Esophagus (tissue), 2 donors: ENCODE data around the gene SLIT3. TPM values are rescaled to one million over a fixed set of nuclear protein-coding genes. Genes with fewer than 3 reads are reported as not detected.

Experiments
- H3K27ac ChIP-seq, 2 donors: one replicate each; pipeline ENCODE4 v1.5.1; 2013; ENCODE audit warnings: low read depth in 2 of 2, mild to moderate bottlenecking in 2 of 2, inconsistent platforms in 1 of 2, low read length in 1 of 2, moderate library complexity in 1 of 2
- H3K27me3 ChIP-seq, 2 donors: one replicate each; pipeline ENCODE4 v1.6.1; 2013; ENCODE audit warnings: low read length in 2 of 2, control low read depth in 1 of 2, mild to moderate bottlenecking in 1 of 2; ENCODE audit not compliant: insufficient read depth in 2 of 2, control insufficient read depth in 1 of 2
- H3K36me3 ChIP-seq, 2 donors: one replicate each; pipeline ENCODE4 v1.6.1; 2013; ENCODE audit warnings: low read length in 1 of 2; ENCODE audit not compliant: control insufficient read depth in 2 of 2, insufficient read depth in 2 of 2
- H3K4me1 ChIP-seq, 2 donors: one replicate each; pipeline ENCODE4 v1.6.1; 2013; ENCODE audit warnings: low read length in 1 of 2; ENCODE audit not compliant: control insufficient read depth in 2 of 2, insufficient read depth in 2 of 2
- H3K4me3 ChIP-seq, 2 donors: one replicate each; pipeline ENCODE4 v1.5.1; 2013; ENCODE audit warnings: low read length in 2 of 2, mild to moderate bottlenecking in 2 of 2, low read depth in 1 of 2, moderate library complexity in 1 of 2
- H3K9me3 ChIP-seq, 2 donors: one replicate each; pipeline ENCODE4 v1.6.1; 2013; ENCODE audit warnings: mild to moderate bottlenecking in 2 of 2, low read depth in 1 of 2, low read length in 1 of 2, moderate library complexity in 1 of 2; ENCODE audit not compliant: control insufficient read depth in 2 of 2, insufficient read depth in 1 of 2
- WGBS, 2 donors: extraction: QIAGEN DNeasy Blood & Tissue Kit; methylation state at CpG; one replicate each; pipeline ENCODE4 v1.1.7; 2013; 5-methylcytosine and 5-hydroxymethylcytosine counted together
- polyA plus RNA-seq, 2 donors: library from polyadenylated mRNA; stranded (reverse); fragments of 200-250 nt; gene quantifications; one replicate each; pipeline ENCODE4 v1.2.3, GENCODE V29; 2013
- donor health status: healthy with polysubstance abuse.
- donor health status: Bipolar disorder and iron deficiency.

The SLIT3 gene
- polyA plus RNA-seq, 2 donors, result 0.53 to 2.0 TPM

DNA sequence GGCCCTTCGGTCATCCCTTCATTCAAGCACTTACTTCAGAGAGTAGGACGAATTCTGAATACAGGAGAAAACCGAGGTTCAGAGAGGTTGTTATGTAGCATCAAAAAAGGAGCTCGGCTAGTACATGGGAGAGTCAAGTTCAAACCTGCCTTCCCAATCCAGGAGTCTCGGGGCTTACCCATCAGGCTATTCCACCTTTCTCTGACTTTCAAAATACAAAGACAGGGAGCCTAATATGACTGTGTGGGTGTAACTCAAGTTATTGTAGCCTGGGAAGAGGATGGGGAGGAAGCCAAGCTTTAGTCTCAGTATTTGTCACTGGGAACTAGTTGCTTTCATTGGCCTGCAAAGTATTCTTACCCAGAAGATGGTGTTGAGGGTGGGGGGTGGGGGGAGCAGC, 447.0 kb downstream of the SLIT3 start:
- H3K4me1 ChIP-seq, result no peaks in the 10 kb centered on the region
- WGBS, 2 donors, result 60 to 69% methylated on average over 5 of the region's 5 CpGs
- H3K27me3 ChIP-seq, result no peaks in the 10 kb centered on the region
- H3K9me3 ChIP-seq, result no peaks in the 10 kb centered on the region
- no peaks in the 10 kb centered on the region for H3K36me3 ChIP-seq
- no peak overlapping the region for H3K27ac ChIP-seq
- no peak overlapping the region for H3K4me3 ChIP-seq

- Histone ChIP-seq H3K4me3 (no peak overlapping the region), H3K4me1 (no peaks in the 10 kb centered on the region), H3K27me3 (no peaks in the 10 kb centered on the region), H3K36me3 (no peaks in the 10 kb centered on the region), H3K27ac (no peak overlapping the region), H3K9me3 (no peaks in the 10 kb centered on the region)
- 55 to 64% methylated on average over 4 of the region's 4 CpGs for WGBS, 2 donors
These were observed 448.6 kb downstream of the SLIT3 start for GRCh38 chr5:168852329-168852728.

DNA sequence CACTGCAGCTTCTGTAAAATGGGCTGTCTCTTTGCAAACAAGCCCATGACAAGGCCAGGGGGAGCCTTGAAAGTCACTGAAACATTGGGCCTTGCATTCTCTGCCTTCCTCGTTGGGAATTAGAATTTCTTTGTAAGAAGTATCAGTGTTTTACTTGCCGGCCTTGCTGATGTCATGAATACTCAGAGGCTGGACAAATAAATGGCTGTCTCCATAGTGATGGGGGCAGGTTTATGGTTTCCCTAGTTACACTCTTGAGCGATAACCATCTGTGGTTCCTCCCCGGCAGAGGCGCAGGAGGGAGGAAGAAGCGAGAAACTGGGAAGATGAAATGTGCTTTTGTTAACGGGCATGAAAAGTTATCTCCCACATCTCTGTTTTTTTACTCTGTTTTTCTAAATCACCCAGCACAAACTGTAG, 449.0 kb downstream of the SLIT3 start:
- WGBS, 2 donors, result 43 to 61% methylated on average over 7 of the region's 7 CpGs
- Histone ChIP-seq H3K27me3 (no peaks in the 10 kb centered on the region), H3K27ac (no peak overlapping the region)

DNA sequence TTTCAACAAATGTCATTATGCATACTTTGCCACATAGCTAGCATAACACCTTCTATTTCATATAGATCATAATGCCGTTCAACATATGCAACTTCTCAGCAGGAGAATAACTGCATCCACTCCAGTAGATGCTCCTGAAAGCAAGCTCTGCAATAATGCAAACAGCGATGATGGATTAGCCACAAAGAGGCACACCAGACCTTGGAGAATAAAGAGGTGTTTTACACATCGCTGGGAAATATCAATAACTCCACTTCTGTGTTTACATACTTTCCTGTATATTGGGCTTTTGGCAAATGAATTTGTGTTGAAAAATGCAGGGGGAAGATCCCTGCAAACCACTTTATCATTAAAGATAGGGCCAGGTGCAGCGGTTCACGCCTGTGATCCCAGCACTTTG, 450.3 kb downstream of the SLIT3 start:
- H3K27me3 ChIP-seq, result no peaks in the 10 kb centered on the region
- WGBS, 2 donors, result 61 to 81% methylated on average over 5 of the region's 5 CpGs
- H3K27ac ChIP-seq, result no peak overlapping the region
- no peaks in the 10 kb centered on the region for H3K4me1 ChIP-seq
- no peaks in the 10 kb centered on the region for H3K36me3 ChIP-seq
- H3K9me3 ChIP-seq, result no peaks in the 10 kb centered on the region
- H3K4me3 ChIP-seq, result no peak overlapping the region

More for the DNA sequence above, 449.0 kb downstream of the SLIT3 start:
- H3K36me3 ChIP-seq, result no peaks in the 10 kb centered on the region
- H3K4me3 ChIP-seq, result no peak overlapping the region
- H3K9me3 ChIP-seq, result no peaks in the 10 kb centered on the region
- H3K4me1 ChIP-seq, result no peaks in the 10 kb centered on the region

DNA sequence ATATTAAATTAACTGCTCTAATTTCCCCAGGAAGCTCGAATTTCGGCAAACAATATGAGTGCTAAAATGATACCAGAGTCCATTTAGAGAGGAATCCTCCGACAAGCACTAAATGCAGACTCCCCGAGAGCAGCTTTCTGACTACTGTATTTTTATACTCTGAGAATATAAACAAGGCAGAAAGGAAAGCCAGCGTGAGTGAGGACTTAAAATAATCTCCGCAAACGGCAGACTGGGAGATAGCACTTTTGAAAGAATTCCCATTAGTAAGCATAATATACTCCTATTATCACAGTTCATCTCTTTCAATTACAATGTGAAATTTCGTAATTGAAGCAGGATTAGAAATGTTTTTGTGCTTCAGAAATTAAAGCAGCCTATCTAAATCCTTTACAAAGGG, 452.4 kb downstream of the SLIT3 start:
- no peaks in the 10 kb centered on the region for H3K4me1 ChIP-seq
- no peaks in the 10 kb centered on the region for H3K9me3 ChIP-seq
- H3K36me3 ChIP-seq, result no peaks in the 10 kb centered on the region
- H3K27me3 ChIP-seq, result no peaks in the 10 kb centered on the region
- no peak overlapping the region for H3K27ac ChIP-seq
- 76 to 77% methylated on average over 8 of the region's 8 CpGs for WGBS, 2 donors
- H3K4me3 ChIP-seq, result no peak overlapping the region

DNA sequence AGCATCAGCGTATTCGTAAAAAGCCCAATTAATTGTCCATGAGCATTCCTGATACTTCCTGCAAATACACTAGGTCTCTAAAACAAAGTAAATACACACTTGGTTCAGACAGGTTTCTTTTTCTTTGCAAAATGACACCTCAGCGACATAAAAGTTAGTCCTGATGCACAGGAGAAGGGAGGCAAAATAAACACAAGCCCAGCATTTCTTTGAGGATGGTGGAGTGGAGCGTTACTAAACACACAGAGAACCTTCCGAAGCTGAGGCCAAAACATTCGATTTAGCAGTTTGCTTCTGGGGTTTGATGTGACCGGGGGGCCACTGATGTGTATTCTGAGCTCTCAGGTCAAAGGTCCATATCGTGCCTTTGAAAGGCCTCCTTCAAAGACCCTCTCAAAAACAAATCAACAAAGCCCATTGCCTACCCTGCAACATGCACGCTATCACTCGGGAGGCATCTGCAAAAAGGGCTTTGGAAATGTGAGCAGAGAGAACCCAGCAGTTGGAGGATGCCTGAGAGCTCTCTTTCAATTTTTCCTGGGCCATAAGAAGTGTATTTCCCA, 453.3 kb downstream of the SLIT3 start:
- no peaks in the 10 kb centered on the region for H3K36me3 ChIP-seq
- 80 to 81% methylated on average over 10 of the region's 10 CpGs for WGBS, 2 donors
- no peak overlapping the region for H3K27ac ChIP-seq
- no peaks in the 10 kb centered on the region for H3K27me3 ChIP-seq
- no peaks in the 10 kb centered on the region for H3K9me3 ChIP-seq
- H3K4me3 ChIP-seq, result no peak overlapping the region
- H3K4me1 ChIP-seq, result no peaks in the 10 kb centered on the region

- H3K4me3 ChIP-seq, result no peak overlapping the region
- H3K4me1 ChIP-seq, result no peaks in the 10 kb centered on the region
- no peaks in the 10 kb centered on the region for H3K36me3 ChIP-seq
- H3K9me3 ChIP-seq, result no peaks in the 10 kb centered on the region
- no peaks in the 10 kb centered on the region for H3K27me3 ChIP-seq
- 80 to 84% methylated on average over 8 of the region's 8 CpGs for WGBS, 2 donors
- no peak overlapping the region for H3K27ac ChIP-seq
These were observed 456.0 kb downstream of the SLIT3 start for GRCh38 chr5:168844922-168845296.

GRCh38 chr5:168844016-168844921, 456.7 kb downstream of the SLIT3 start:
- Histone ChIP-seq H3K4me3 (no peak overlapping the region), H3K27ac (no peak overlapping the region), H3K36me3 (no peaks in the 10 kb centered on the region), H3K9me3 (no peaks in the 10 kb centered on the region), H3K27me3 (no peaks in the 10 kb centered on the region), H3K4me1 (no peaks in the 10 kb centered on the region)
- WGBS, 2 donors, result 71 to 83% methylated on average over 25 of the region's 25 CpGs

GRCh38 chr5:168843277-168844015, 457.5 kb downstream of the SLIT3 start:
- no peaks in the 10 kb centered on the region for H3K27me3 ChIP-seq
- no peak overlapping the region for H3K27ac ChIP-seq
- no peaks in the 10 kb centered on the region for H3K9me3 ChIP-seq
- H3K4me1 ChIP-seq, result no peaks in the 10 kb centered on the region
- no peak overlapping the region for H3K4me3 ChIP-seq
- no peaks in the 10 kb centered on the region for H3K36me3 ChIP-seq
- WGBS, 2 donors, result 72 to 85% methylated on average over 7 of the region's 7 CpGs
